Trophoblast cell (in vitro differentiated cells and primary cell): ENCODE data around the gene FIBP.

ENCODE experiments used
- DNase-seq, 2 donors: peaks; one replicate each; pipeline ENCODE4 v3.0.0-alpha.2; 2016
- H2AFZ ChIP-seq: 2 replicates; pipeline ENCODE4 v1.6.1; 2013; ENCODE audit warnings: low read length, moderate library complexity, mild to moderate bottlenecking; ENCODE audit not compliant: insufficient read depth, poor library complexity
- H2AK5ac ChIP-seq: 2 replicates; pipeline ENCODE4 v1.6.1; 2013; ENCODE audit warnings: mild to moderate bottlenecking, low read length
- H2BK120ac ChIP-seq: 2 replicates; pipeline ENCODE4 v1.6.1; 2013; ENCODE audit warnings: low read length, mild to moderate bottlenecking, moderate library complexity; ENCODE audit not compliant: insufficient read depth, poor library complexity
- H2BK12ac ChIP-seq: 2 replicates; pipeline ENCODE4 v1.6.1; 2013; ENCODE audit warnings: mild to moderate bottlenecking, low read length, moderate library complexity
- H2BK5ac ChIP-seq: 2 replicates; pipeline ENCODE4 v1.6.1; 2013; ENCODE audit warnings: low read length, low read depth, moderate library complexity, mild to moderate bottlenecking; ENCODE audit not compliant: poor library complexity
- H3K14ac ChIP-seq: 2 replicates; pipeline ENCODE4 v1.6.1; 2013; ENCODE audit warnings: mild to moderate bottlenecking, low read length
- H3K18ac ChIP-seq: 2 replicates; pipeline ENCODE4 v1.6.1; 2013; ENCODE audit warnings: mild to moderate bottlenecking, low read length
- H3K23ac ChIP-seq: 2 replicates; pipeline ENCODE4 v1.6.1; 2013; ENCODE audit warnings: low read length
- H3K27ac ChIP-seq: 2 replicates; pipeline ENCODE4 v1.5.1; 2013; ENCODE audit warnings: low read depth, mild to moderate bottlenecking, inconsistent platforms, low read length, moderate library complexity
- H3K27me3 ChIP-seq: 2 replicates; pipeline ENCODE4 v1.6.1; 2013; ENCODE audit warnings: inconsistent platforms, mild to moderate bottlenecking, low read length, moderate library complexity; ENCODE audit not compliant: insufficient read depth
- H3K36me3 ChIP-seq, 2 experiments: 1 replicate in 1 of 2; 2 replicates in 1 of 2; pipeline ENCODE4 v1.6.1; 2013; ENCODE audit warnings: low read length in 2 of 2, mild to moderate bottlenecking in 2 of 2, moderate library complexity in 1 of 2; ENCODE audit not compliant: insufficient read depth in 2 of 2, control insufficient read depth in 1 of 2
- H3K4ac ChIP-seq: 2 replicates; pipeline ENCODE4 v1.6.1; 2013; ENCODE audit warnings: low read depth, mild to moderate bottlenecking, low read length, moderate library complexity
- H3K4me1 ChIP-seq, 2 experiments: 1 replicate in 1 of 2; 2 replicates in 1 of 2; pipeline ENCODE4 v1.6.1; 2013; ENCODE audit warnings: low read length in 2 of 2, mild to moderate bottlenecking in 2 of 2, moderate library complexity in 1 of 2; ENCODE audit not compliant: insufficient read depth in 2 of 2, control insufficient read depth in 1 of 2
- H3K4me2 ChIP-seq: 2 replicates; pipeline ENCODE4 v1.6.1; 2013; ENCODE audit warnings: inconsistent platforms, mild to moderate bottlenecking, low read length, moderate library complexity
- H3K4me3 ChIP-seq: 2 replicates; pipeline ENCODE4 v1.5.1; 2013; ENCODE audit warnings: mild to moderate bottlenecking, low read depth, low read length, inconsistent platforms
- H3K79me1 ChIP-seq: one replicate; pipeline ENCODE4 v1.6.1; 2013; ENCODE audit warnings: low read length
- H3K79me2 ChIP-seq: 2 replicates; pipeline ENCODE4 v1.6.1; 2013; ENCODE audit warnings: low read length, mild to moderate bottlenecking; ENCODE audit not compliant: control insufficient read depth, insufficient read depth, poor library complexity
- H3K9ac ChIP-seq: 2 replicates; pipeline ENCODE4 v1.6.1; 2013; ENCODE audit warnings: mild to moderate bottlenecking, low read length
- H3K9me3 ChIP-seq: 2 replicates; pipeline ENCODE4 v1.6.1; 2013; ENCODE audit warnings: low read depth, mild to moderate bottlenecking, control low read depth, inconsistent platforms, low read length; ENCODE audit not compliant: insufficient read depth
- H4K12ac ChIP-seq: 2 replicates; pipeline ENCODE4 v1.6.1; 2013; ENCODE audit warnings: low read depth, mild to moderate bottlenecking, low read length, moderate library complexity
- H4K8ac ChIP-seq: 2 replicates; pipeline ENCODE4 v1.6.1; 2013; ENCODE audit warnings: low read depth, mild to moderate bottlenecking, low read length, moderate library complexity
- H4K91ac ChIP-seq: one replicate; pipeline ENCODE4 v1.6.1; 2013; ENCODE audit warnings: low read depth, mild to moderate bottlenecking, low read length, moderate library complexity
- WGBS: extraction: QIAGEN DNeasy Blood & Tissue Kit; methylation state at CpG from one replicate; pipeline ENCODE4 v1.1.7; 2013; ENCODE audit warnings: missing lambda C conversion rate; ENCODE audit not compliant: insufficient read length, insufficient coverage; ENCODE audit errors: extremely low coverage; 5-methylcytosine and 5-hydroxymethylcytosine counted together

Gene FIBP

DNA sequence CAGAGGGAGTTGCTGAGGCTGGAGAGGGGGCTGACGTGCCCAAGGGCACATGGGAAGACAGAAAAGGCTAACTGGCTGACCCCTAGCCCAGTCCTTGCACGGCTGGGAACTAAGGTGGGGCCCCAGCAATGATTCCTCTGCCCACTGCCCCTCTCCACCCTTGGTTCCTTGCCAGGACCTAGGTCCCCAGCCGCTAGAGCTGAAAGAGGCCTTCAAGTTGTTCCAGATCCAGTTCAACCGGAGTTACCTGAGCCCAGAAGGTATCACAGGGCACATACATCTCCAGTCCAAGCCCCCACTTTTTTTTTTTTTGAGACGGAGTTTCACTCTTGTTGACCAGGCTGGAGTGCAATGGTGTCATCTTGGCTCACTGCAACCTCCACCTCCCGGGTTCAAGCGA is 8.2 kb downstream of the FIBP start:
- peaks cover 2% of the 10 kb centered on the region for H3K9me3 ChIP-seq
- H3K4me2 ChIP-seq: no peak overlapping the region
- no peak overlapping the region for H3K9ac ChIP-seq
- H3K4ac ChIP-seq: no peak overlapping the region
- no peak overlapping the region for H2AFZ ChIP-seq
- H3K36me3 ChIP-seq: peaks cover 30 to 34% of the 10 kb centered on the region in 2 experiments
- no peak overlapping the region for H4K8ac ChIP-seq
- H3K79me2 ChIP-seq: no peaks in the 10 kb centered on the region
- H3K18ac ChIP-seq: no peak overlapping the region
- no peak for DNase-seq
- no peak overlapping the region for H2BK5ac ChIP-seq
- H3K23ac ChIP-seq: no peak overlapping the region
- no peaks in the 10 kb centered on the region for H3K27me3 ChIP-seq
- no peak overlapping the region for H3K27ac ChIP-seq
- H2AK5ac ChIP-seq: no peak overlapping the region
- peaks cover 0 to 5% of the 10 kb centered on the region in 2 experiments for H3K4me1 ChIP-seq
- WGBS: no CpG with 5 or more reads among the region's 7 CpGs
- no peak overlapping the region for H2BK12ac ChIP-seq
- H3K14ac ChIP-seq: no peak overlapping the region
- H4K91ac ChIP-seq: no peak overlapping the region
- no peak overlapping the region for H3K4me3 ChIP-seq
- H3K79me1 ChIP-seq: no peaks in the 10 kb centered on the region
- H2BK120ac ChIP-seq: no peak overlapping the region
- H4K12ac ChIP-seq: no peak overlapping the region

DNA sequence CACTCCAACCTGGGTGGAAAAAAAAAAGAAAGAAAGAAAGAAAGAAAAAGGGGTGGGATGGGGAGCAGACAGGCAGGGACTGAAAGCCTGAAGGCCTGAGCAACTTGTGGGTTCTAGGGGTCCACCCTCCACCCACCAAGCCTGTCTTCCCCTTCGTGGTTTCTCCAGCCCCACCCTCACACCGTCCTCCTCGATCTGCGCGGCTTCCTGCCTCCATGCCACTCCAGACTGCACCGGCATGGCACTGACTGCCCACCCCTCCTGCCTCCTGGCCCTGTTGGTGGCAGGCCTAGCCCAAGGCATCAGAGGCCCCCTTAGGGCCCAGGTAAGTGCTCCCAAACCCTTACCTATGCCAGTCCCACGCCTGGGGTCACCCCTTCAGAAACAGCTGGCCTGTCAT is 8.7 kb downstream of the FIBP start, which contains the start of gene CTSW:
Gene CTSW (plus strand): TSS at position 221 of the 400 bp plus-strand sequence. CDS start 18 bp downstream, at position 239.
- Histone ChIP-seq H2AK5ac (no peak within 1 kb of the TSS), H2BK5ac (no peak within 1 kb of the TSS), H2BK120ac (no peak within 1 kb of the TSS), H4K91ac (no peak within 1 kb of the TSS), H3K9me3 (peaks cover 2% of the 10 kb centered on the region), H3K9ac (peak within 1 kb of the TSS; percentile 70), H3K36me3 (peaks cover 27 to 30% of the 10 kb centered on the region in 2 experiments), H2BK12ac (no peak within 1 kb of the TSS), H3K23ac (no peak within 1 kb of the TSS), H3K4me3 (no peak within 1 kb of the TSS), H2AFZ (no peak within 1 kb of the TSS), H4K8ac (no peak within 1 kb of the TSS), H3K4me2 (no peak within 1 kb of the TSS), H3K27me3 (no peaks in the 10 kb centered on the region), H3K4me1 (peaks cover 0 to 5% of the 10 kb centered on the region in 2 experiments), H3K27ac (no peak within 1 kb of the TSS), H3K79me2 (no peaks in the 10 kb centered on the region), H4K12ac (no peak within 1 kb of the TSS), H3K79me1 (no peaks in the 10 kb centered on the region), H3K18ac (no peak within 1 kb of the TSS), H3K4ac (no peak within 1 kb of the TSS), H3K14ac (no peak within 1 kb of the TSS)
- DNase-seq: no peak
- no CpG with 5 or more reads among the region's 7 CpGs for WGBS

DNA sequence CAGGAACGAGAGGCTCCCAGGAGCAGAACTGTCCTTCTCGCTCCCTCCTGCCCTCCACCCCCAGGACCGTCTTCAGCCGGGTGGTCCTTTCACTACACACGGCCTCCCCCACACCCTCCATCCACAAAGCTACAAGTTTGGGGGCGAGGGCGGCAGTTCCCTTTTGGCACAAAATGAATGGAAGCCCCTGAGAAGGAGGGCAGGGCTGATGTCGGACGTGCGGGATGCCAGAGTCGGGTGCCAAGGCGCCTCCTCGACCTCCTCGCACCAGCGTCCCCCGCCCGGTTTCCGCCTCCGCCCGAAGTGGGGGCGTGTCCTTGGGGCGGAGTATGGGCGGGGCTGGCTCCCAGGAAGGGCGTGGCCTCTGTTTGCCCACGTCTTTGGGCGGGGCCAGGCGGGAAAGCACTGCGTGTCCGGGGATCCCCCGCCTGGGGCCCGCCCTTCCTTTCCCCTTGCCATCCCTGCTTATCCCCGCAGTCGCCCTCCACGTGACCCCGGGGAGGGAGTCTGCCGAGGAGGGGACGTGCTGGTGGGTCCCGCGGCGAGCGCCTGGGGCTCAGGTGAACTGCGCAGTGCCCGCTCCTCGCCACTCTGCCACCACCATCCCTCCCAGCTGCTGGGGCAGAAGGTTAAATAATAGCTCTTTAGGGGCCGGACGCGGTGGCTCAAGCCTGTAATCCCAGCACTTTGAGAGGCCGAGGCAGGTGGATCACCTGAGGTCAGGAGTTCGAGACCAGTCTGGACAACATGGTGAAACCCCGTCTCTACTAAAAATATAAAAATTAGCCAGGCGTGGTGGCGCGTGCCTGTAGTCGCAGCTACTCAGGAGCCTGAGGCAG is 14.7 kb downstream of the FIBP start:
- Histone ChIP-seq H3K4me2 (peak overlapping the region; percentile 99), H3K4ac (peak overlapping the region; percentile 80), H3K14ac (peak overlapping the region; percentile 86), H3K4me3 (peak overlapping the region; percentile 76), H2BK5ac (peak overlapping the region; percentile 71), H3K27me3 (no peaks in the 10 kb centered on the region), H3K18ac (peak overlapping the region; percentile 91), H3K36me3 (peaks cover 12 to 24% of the 10 kb centered on the region in 2 experiments), H2AK5ac (peak overlapping the region; percentile 60), H4K91ac (peak overlapping the region; percentile 93), H3K27ac (peak overlapping the region; percentile 68), H3K9me3 (peaks cover 2% of the 10 kb centered on the region), H2AFZ (peak overlapping the region; percentile 39), H3K79me1 (peaks cover 13% of the 10 kb centered on the region), H3K79me2 (peaks cover 9% of the 10 kb centered on the region), H2BK12ac (no peak overlapping the region), H4K12ac (peak overlapping the region; percentile 92), H2BK120ac (peak overlapping the region; percentile 19), H3K23ac (no peak overlapping the region), H3K4me1 (peaks cover 7 to 12% of the 10 kb centered on the region in 2 experiments), H4K8ac (peak overlapping the region; percentile 92), H3K9ac (peak overlapping the region; percentile 77)
- peak; percentile 94 to 98 for DNase-seq
- no CpG with 5 or more reads among the region's 54 CpGs for WGBS

DNA sequence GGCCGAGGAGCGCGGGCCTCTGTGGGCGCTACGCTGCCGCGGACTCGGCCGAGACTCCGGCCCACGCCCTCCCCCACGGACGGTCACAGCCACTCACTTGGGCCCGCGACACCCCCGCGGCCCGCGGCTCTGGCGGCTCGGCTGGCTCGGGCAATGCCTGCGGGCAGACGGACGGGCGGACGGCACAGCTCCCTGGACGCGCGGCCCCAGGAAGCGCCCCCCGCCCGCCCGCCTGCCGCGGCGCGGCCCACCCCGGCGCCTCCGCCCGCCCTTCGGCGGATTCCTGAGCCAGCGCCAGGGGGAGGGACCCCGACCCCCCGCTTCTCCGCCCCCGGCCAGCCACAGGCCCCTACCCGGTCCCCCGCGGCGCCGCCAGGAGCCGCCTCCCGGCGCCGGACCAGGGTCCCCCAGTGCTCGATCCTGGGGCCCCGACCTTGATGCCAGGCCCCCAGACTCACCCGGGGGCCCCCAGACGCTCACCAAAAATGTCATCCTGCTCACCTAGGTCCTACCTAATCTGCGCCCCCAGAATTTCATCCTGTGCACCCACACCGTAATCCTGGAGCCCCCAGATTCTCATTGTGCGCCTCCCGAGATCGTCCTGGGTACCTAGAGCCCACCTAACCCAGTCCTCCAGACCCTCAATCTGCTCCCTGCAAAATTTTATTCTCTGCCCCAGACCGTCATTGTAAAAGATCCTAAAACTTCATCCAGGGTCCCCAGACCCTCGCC is 15.5 kb downstream of the FIBP start, which contains the start of gene EFEMP2:
Gene EFEMP2 (minus strand): TSS at position 215 of the 732 bp plus-strand sequence. CDS start 446 bp downstream, outside the sequence.
- Histone ChIP-seq H3K4me3 (peak within 1 kb of the TSS; percentile 85), H3K79me2 (peaks cover 9% of the 10 kb centered on the region), H3K27ac (peak within 1 kb of the TSS; percentile 68), H2AK5ac (peak within 1 kb of the TSS; percentile 91), H3K4me1 (peaks cover 9 to 13% of the 10 kb centered on the region in 2 experiments), H3K36me3 (peaks cover 19 to 32% of the 10 kb centered on the region in 2 experiments), H3K9ac (peak within 1 kb of the TSS; percentile 77), H4K91ac (peak within 1 kb of the TSS; percentile 93), H2BK120ac (peak within 1 kb of the TSS; percentile 45), H2BK12ac (peak within 1 kb of the TSS; percentile 25), H2BK5ac (peak within 1 kb of the TSS; percentile 71), H4K8ac (peak within 1 kb of the TSS; percentile 92), H3K27me3 (no peaks in the 10 kb centered on the region), H3K79me1 (peaks cover 13% of the 10 kb centered on the region), H3K4ac (peak within 1 kb of the TSS; percentile 80), H3K9me3 (no peaks in the 10 kb centered on the region), H3K18ac (peak within 1 kb of the TSS; percentile 97), H4K12ac (peak within 1 kb of the TSS; percentile 92), H3K4me2 (peak within 1 kb of the TSS; percentile 99), H3K23ac (peak within 1 kb of the TSS; percentile 34), H2AFZ (peak within 1 kb of the TSS; percentile 73), H3K14ac (peak within 1 kb of the TSS; percentile 88)
- WGBS: no CpG with 5 or more reads among the region's 69 CpGs
- DNase-seq: peak in 1 of 2 donors; percentile 52
